ENCODE measurements around the gene TSC22D4.
A peak's percentile ranks its signal among the peaks of the same experiment; 100 is the strongest.

Gene TSC22D4

GRCh38 chr7:100426516-100426915 lies 52.5 kb downstream of the TSC22D4 start:
- DNase-seq = no peak

GRCh38 chr7:100425347-100425746 lies 53.7 kb downstream of the TSC22D4 start:
- DNase-seq = no peak

- no peak for DNase-seq
Observed at GRCh38 chr7:100423315-100423714, 55.7 kb downstream of the TSC22D4 start.

GRCh38 chr7:100419660-100420226 lies 59.3 kb downstream of the TSC22D4 start:
- DNase-seq = no peak

GRCh38 chr7:100418930-100419659 lies 59.9 kb downstream of the TSC22D4 start:
- DNase-seq = peak; percentile 57

All from fibroblast of upper back skin (primary cell).